NCI-H345 (cell line): ENCODE data around the gene ANKRD40.

Experiments used
- DNase-seq: peaks from one replicate; lab custom pipeline; 2025; lab: John Stamatoyannopoulos, UW

The ANKRD40 gene

GRCh38 chr17:50649042-50649908 lies 58.4 kb downstream of the ANKRD40 start:
- DNase-seq: no peak

GRCh38 chr17:50647187-50647586 lies 60.5 kb downstream of the ANKRD40 start:
- DNase-seq: no peak

- no peak for DNase-seq
Measured at GRCh38 chr17:50645748-50646682, 61.7 kb downstream of the ANKRD40 start.
